IPS-18c (cell line): ENCODE data around the gene SLC25A25.
A peak's percentile ranks its signal among the peaks of the same experiment; 100 is the strongest.
"Not testable (repeated sequence)": the region's sequence is repeated elsewhere in the genome, so short reads cannot be mapped to it uniquely, and the experiment has no call there.

Experiments used
- H3K4me3 ChIP-seq: 2 replicates; pipeline ENCODE4 v1.7.0; 2013; ENCODE audit warnings: low read depth, mild to moderate bottlenecking, low read length, moderate library complexity; ENCODE audit not compliant: insufficient read depth
- H3K9me3 ChIP-seq: one replicate; pipeline ENCODE4 v1.6.1; 2013; ENCODE audit warnings: mild to moderate bottlenecking, low read length, moderate library complexity; ENCODE audit not compliant: control insufficient read depth, insufficient read depth

Gene SLC25A25

DNA sequence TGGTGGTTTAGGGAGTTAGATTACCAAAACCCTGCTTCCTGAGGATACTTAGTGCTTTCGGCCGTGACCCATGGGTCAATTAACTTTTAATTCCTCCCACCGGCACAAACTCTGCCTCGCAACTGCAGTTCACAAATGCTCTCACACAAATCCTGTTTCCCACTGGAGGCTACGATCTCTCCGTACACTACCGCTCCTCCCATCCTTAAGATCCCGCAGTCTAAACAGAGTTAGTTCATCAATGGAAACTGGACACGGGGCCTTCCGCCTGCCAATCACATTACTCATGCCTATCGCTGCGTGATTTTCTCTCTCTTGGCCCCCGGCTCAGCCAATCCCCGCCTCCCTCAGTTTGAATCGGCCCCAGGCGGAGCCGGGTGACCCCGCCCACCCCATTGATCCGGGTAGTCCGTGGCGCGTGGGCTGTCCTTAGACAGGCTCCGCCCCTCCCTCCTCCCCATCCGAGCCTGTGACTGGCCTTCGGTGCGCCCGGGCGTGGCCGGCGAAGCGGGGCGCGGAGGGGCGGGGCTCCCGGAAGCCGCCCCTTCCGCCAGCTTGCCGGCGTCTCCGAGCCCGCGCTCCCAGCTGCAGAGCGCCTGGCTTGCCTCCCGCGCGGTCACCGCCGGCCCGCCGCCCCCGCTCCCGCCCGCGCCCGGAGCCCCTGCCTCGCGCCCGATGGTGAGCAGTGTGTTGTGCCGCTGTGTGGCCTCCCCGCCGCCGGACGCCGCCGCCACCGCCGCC lies at the start of gene SLC25A25:
Gene SLC25A25 (plus strand): TSS at position 588 of the 741 bp plus-strand sequence. CDS start 88 bp downstream, at position 676.
- H3K9me3 ChIP-seq, result no peaks in the 10 kb centered on the region
- peak within 1 kb of the TSS; percentile 89 for H3K4me3 ChIP-seq

DNA sequence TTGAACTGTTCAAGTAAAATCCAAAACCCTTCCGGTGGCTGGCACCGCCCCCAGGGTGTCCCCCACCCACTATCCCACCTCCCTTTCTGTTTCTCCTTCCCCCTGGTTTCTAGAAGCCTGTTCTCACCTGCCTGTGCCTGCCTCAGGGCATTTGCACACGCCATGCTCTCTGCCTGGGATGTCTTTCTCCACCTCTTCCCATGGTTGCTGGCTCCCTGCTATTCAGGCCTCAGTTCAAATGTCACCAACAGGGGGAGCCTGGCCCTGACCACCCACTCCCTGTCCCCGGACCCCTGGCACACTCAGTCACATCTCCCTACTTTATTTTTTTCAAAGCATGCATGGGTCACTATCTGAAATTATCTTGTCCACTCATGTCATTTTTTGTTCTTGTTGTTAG lies 47.3 kb upstream of the SLC25A25 start:
- no peaks in the 10 kb centered on the region for H3K9me3 ChIP-seq
- no peak overlapping the region for H3K4me3 ChIP-seq

DNA sequence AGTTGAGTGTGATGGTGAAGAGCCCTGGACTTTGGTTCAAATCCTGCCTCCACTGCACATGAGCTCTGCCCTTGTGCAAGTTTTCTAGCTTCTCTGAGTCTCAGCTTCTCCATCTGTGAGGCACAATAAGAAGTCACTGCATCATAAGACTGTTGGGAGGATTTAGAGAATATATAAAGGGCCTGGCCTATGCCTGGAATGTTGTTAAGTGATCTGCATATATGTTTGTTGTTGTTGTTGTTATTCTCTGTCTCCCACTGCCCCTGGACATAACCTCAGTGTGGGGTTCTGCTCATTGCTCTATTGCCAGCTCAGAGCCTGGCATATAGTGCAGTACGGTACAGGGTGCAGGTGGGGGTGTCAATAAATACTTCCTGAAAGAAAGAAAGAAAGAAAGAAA lies 46.9 kb upstream of the SLC25A25 start:
- Histone ChIP-seq H3K9me3 (no peaks in the 10 kb centered on the region), H3K4me3 (no peak overlapping the region)

DNA sequence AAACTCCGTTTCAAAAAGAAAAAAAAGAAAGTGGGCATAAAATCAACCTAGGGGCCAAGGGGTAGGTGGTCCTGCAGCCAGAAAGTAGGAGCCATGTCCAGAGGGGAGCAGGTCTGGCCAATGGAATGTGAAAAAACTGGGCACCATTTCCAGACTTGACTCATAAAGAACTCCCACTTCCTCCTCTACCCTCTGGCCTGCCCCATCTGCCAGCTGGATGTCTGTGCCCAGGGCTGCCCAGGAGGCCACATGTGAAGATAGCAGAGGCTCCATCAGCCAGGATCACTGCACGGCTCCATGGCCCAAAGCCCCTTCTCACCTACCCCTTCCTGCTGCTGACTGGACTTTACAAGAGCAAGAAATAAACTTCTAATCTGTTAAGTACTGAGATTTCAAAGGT lies 45.1 kb upstream of the SLC25A25 start:
- Histone ChIP-seq H3K9me3 (no peaks in the 10 kb centered on the region), H3K4me3 (no peak overlapping the region)

DNA sequence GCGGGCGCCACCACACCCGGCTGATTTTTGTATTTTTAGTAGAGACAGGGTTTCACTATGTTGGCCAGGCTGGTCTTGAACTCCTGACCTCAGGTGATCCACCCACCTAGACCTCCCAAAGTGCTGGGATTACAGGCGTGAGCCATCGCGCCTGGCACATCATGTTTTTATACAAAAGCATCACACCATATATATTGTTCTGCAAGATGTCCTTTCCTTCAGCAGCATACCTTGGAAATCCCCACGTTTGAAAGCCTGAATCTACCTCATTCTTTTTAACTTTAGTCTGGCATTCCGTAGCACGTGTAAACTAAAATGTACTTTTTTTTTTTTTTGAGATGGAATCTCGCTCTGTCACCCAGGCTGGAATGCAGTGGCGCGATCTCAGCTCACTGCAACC lies 44.4 kb upstream of the SLC25A25 start:
- H3K4me3 ChIP-seq, H3K9me3 ChIP-seq: not testable (repeated sequence)

DNA sequence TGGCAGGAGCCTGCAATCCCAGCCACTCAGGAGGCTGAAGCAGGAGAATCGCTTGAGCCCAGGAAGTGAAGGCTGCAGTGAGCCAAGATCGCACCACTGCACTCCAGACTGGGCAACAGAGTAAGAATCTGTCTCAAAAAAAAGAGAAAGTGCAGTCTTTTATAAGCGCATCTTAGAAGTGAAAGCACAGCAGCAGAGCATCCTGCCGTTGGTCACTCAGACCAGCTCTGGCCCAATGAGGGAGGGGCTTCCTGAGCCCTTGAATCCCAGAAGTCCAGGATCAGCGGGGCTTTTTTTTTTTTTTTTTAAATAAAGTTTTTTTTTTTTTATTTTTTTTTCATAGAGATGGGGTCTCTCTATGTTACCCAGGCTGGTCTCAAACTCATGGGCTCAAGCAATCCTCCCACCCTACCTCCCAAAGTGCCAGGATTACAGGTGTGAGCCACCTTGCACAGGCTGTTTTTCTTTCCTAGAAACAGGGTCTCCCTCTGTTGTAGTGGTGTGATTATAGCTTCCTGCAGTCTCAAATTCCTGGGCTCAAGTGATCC lies 43.2 kb upstream of the SLC25A25 start:
- no peak overlapping the region for H3K4me3 ChIP-seq
- no peaks in the 10 kb centered on the region for H3K9me3 ChIP-seq

DNA sequence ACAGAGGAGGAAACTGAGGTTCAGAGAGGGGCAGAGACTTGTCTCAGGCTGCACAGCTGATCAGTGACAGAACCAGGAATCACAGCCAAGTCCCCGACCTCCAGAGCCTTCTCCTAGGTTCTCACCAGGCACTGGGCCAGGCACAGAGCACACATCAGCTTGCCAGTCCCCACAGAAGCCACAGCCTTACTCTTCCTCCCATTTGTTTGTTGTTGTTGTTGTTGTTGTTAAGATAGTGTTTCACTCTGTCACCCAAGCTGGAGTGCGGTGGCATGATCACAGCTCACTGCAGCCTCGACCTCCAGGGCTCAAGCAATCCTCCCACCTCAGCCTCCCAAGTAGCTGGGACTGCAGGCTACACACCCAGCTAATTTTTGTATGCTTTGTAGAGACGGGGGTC lies 42.3 kb upstream of the SLC25A25 start:
- no peak overlapping the region for H3K4me3 ChIP-seq
- no peaks in the 10 kb centered on the region for H3K9me3 ChIP-seq

DNA sequence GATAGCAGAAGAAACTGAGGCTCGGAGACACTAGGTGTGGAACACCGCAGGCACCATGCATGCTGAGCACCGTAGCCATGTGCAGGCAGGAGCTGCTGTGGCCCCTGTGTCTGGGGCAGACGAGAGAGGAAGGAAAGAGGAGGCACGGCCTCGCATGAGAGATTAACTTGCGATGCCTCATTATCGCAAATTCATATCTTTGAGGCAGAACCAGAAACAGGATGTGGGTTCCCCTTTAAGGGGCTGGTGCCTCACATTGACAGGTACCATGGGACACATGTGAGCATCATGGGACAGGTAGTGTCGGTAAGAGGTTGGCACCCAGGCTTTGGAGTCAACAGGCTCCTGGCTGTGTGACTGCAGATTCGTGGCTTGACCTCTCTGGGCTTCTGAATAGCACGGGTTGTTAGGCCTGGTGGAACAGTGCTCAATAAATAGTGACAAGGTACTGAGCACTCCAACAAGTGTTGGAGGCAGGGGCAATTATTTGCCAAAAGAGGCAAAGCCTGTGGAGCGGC lies 41.7 kb upstream of the SLC25A25 start:
- Histone ChIP-seq H3K9me3 (no peaks in the 10 kb centered on the region), H3K4me3 (no peak overlapping the region; the same call in 1 of the 2 replicates)

DNA sequence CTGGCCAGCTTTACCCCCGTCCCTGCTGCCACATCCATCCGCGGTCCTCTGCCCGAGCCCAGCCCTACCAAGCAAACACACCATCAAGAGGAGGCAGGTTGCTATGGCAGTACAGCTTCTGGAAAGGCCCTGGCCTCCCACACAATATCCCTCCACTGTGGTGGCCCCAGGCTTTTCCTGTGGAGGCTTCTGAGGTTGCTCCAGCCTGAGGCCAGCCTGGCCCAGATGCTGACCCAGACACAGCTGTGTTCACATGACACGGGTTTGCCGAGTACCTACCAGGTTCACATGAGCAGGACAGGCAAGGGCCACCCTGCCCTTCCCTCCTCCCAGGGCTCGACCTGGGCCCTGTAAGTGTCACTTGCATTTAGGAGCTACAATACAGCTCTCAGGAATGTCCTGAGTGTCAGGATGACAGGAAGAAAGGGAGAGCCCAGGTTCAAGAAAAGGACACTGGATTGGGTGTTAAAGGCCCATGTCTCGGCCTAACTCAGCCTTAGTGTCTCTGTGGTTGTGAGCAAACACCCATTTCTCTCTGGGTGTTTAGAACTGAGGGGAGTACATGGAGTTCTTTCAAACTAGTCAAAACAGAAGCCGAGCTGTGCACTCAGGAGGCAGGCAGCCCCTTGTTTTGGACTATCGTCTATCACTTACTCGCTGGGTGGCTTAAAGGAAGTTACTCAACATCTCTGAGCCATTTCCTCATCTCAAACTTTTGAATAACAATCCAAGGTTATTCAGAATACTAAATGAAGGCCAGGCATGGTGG lies 41.1 kb upstream of the SLC25A25 start:
- no peaks in the 10 kb centered on the region for H3K9me3 ChIP-seq
- no peak overlapping the region for H3K4me3 ChIP-seq

DNA sequence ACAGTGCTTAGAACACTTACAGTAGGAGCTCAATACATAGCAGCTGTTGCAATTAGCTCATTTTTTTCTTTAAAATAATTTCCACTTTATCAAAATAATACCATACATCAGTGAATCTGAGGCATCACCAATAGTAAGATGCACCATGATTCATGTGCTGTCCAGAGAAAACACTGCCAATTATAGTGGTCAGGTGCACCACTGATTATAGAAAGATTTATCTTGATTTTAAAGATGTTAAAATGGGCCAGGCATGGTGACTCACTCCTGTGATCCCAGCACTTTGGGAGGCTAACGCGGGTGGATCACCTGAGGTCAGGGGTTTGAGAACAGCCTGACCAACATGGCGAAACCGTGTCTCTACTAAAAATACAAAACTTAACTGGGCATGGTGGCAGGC lies 40.3 kb upstream of the SLC25A25 start:
- H3K4me3 ChIP-seq, result no peak overlapping the region
- no peaks in the 10 kb centered on the region for H3K9me3 ChIP-seq

DNA sequence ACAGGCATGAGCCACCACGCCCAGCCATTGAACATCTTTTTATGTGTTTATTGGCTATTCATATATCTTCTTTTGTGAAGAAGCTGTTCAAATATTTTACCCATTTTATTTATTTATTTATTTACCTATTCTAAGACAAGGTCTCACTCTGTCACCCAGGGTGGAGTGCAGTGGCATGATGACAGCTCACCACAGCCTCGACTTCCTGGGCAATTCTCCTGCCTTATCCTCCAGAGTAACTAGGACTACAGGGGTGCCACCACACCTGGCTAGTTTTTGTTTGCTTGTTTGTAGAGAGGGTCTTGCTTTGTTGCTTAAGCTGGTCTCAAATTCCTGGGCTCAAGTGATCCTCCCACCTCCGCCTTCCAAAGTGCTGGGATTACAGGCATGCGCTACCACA lies 34.4 kb upstream of the SLC25A25 start:
- H3K9me3 ChIP-seq, result peaks cover 2% of the 10 kb centered on the region
- H3K4me3 ChIP-seq, result no peak overlapping the region

DNA sequence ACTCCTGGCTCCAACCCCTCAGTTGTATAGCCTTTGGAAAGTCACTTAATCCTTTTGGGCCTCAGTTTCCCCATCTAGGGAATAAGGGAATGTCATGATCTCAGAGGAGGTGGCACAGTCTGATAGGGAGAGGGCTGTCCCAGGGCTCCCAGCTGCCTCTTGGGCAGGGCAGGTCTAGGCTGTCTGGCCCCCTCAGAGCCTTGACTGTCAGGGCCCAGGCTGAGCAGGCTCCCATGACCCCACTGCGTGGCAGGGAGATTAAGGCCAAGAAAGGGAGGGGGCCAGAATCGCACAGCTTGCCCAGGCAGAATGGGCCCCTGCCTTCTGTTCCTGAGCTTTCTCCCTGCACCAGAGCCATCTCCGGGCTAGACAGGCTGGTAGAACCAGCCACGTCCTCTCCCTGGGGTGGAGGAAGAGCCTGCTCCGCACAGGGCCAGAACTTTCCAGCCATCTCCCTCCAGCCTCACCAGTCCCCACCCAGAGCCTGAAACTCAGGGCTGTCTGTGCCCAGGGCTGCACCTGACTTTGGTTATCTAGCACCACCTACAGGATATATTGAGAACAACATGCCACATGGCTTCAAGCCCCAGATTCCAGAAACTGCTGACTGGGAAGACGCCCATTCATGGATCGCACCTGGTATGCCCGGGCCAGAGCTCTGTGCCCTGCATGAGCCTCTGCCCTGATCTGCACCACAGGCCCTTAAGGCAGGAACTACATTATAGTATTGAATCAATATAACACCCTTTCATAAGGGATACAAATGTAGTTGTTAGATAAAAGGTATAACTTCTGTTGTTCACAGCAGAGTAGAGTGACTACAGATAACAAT lies 33.0 kb upstream of the SLC25A25 start:
- peaks cover 2% of the 10 kb centered on the region for H3K9me3 ChIP-seq

DNA sequence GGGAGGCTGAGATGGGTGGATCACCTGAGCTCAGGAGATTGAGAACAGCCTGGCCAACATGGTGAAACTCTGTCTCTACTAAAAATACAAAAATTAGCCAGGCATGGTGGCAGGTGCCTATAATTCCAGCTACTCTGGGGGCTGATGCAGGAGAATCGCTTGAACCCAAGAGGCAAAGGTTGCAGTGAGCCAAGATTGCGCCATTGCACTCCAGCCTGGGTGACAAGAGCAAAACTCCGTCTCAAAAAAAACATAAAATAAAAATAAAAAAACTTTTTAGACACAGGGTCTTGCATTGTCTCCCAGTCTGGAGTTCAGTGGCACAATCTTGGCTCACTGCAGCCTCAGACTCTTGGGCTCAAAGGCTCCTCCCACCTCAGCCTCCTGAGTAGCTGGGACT lies 31.5 kb upstream of the SLC25A25 start:
- not testable (repeated sequence) for H3K9me3 ChIP-seq, H3K4me3 ChIP-seq

More for the DNA sequence above, 33.0 kb upstream of the SLC25A25 start:
- no peak overlapping the region for H3K4me3 ChIP-seq

DNA sequence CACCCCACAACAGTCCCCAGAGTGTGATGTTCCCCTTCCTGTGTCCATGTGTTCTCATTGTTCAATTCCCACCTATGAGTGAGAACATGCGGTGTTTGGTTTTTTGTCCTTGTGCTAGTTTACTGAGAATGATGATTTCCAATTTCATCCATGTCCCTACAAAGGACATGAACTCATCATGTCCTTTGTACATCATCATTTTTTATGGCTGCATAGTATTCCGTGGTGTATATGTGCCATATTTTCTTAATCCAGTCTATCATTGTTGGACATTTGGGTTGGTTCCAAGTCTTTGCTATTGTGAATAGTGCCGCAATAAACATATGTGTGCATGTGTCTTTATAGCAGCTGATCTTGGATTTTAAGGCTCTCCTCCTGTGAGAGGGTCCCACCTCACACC lies 27.2 kb upstream of the SLC25A25 start:
- H3K9me3 ChIP-seq, H3K4me3 ChIP-seq: not testable (repeated sequence)

DNA sequence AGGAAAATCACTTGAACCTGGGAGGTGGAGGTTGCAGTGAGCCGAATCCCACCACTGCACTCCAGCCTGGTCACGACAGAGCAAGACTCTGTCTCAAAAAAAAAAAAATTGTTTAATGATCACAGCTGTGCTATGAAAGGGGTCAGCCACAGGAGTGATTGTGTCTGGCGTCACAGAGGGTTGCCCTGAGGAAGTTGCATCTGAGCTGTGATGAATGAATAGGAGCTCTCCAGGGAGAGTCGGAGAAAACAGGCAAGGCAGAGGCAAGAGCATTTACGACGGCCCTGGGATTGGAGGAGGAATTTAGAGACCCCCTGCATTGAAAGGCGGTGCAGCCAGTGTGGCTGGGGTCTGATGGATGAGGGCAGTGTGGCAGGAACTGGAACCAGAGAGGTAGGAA lies 26.0 kb upstream of the SLC25A25 start:
- no peak overlapping the region for H3K4me3 ChIP-seq
- peaks cover 2% of the 10 kb centered on the region for H3K9me3 ChIP-seq

DNA sequence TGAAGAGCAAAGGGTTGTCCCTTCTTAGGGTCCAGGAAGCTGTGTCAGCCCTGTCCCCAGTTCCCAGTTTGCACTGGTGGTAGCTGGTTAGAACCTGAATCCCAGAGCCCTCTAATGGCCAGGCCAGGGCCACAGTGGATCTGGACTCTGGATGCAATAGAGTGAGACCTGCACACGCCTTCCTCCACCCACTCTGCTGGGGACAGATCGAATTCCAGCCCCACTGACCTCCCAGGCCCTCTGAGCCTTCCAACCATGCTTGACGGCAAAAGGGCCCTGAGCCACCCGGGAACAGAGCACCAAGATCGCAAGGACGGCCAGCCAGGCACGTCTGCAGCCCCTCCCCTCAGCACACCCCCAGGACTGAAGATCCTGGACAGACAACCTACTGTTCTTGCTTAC lies 24.6 kb upstream of the SLC25A25 start:
- H3K4me3 ChIP-seq, result no peak overlapping the region
- no peaks in the 10 kb centered on the region for H3K9me3 ChIP-seq

DNA sequence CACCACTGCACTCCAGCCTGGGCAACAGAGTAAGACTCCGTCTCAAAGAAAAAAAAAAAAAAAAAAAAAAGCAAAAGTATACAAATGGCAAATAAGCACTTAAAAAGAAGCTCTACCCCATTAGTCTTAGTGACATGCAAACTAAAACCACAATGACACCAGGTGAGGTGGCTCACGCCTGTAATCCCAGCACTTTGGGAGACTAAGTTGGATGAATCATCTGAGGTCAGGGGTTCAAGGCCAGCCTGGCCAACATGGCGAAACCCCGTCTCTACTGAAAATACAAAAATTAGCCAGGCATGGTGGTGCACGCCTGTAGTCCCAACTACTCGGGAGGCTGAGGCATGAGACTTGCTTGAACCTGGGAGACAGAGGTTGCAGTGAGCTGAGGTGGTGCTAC lies 22.6 kb upstream of the SLC25A25 start:
- not testable (repeated sequence) for H3K9me3 ChIP-seq, H3K4me3 ChIP-seq
